Measurements from ENCODE around the gene PHRF1. TPM values are rescaled to one million over a fixed set of nuclear protein-coding genes. Genes with fewer than 3 reads are reported as not detected.

Gene PHRF1
- total RNA-seq, 2 experiments from 2014 or later = 40.0 to 44.5 TPM

DNA sequence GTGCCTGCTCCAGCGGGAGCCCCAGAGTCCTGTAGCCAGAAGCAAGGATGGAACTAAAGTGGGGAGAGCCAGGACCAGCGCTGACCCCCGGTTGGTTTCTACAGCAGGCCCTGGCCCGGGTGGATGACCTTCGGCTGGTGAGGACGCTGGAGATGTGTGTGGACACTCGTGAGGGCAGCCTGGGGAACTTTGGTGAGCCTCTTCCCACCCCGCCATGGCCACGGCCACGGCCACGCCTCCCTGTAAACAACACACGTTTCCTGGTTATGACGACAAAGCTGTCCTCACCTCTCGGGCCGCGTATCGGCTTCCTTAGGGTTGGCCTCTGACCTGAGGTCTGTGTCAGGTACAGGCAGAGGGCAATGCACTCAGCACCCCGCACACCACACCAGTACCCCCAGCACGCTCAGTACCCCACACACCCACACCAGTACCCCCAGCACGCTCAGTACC lies 34.8 kb upstream of the PHRF1 start:
- peaks cover 9% of the 10 kb centered on the region for H3K4me1 Mint-ChIP-seq
- CTCF ChIA-PET = interaction anchor here (1.1 kb wide), 1 partner anchor 170 kb away, joined by 3 read pairs; no protein-coding TSS in a partner anchor

DNA sequence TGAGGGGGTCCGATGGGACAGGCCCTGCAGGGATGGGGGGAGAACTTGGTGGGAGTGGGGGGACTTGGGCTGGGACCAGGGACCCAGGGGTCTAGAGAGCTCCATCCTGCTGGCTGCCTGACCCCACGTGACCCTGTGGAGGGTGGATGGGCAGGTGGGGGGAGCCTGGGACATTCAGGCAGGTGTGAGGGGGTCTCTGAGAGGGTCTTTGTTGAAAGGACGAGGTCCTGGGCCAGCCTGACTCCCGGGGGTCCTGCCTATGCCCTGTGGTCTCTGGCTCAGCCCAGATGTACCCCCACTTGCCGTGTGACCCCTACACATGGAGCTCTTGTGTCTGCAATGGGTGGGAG lies 31.5 kb upstream of the PHRF1 start:
- Mint-ChIP-seq H3K27me3 (no peaks in the 10 kb centered on the region), H3K36me3 (ENCODE audit: low read depth) (no peaks in the 10 kb centered on the region), H3K27ac (no peak overlapping the region), H3K4me1 (no peaks in the 10 kb centered on the region), H3K4me3 (no peak overlapping the region), H3K9me3 (ENCODE audit: low read depth) (no peaks in the 10 kb centered on the region)
- ChIA-PET CTCF (no interaction called here), POLR2A (no interaction called here)
- ATAC-seq (no peak), DNase-seq (no peak)
- intact Hi-C loops (cut with DNase I, micrococcal nuclease) = no loop called here

More for the DNA sequence above, 34.8 kb upstream of the PHRF1 start:
- Mint-ChIP-seq H3K4me3 (no peak overlapping the region), H3K9me3 (ENCODE audit: low read depth) (no peaks in the 10 kb centered on the region), H3K27ac (no peak overlapping the region), H3K27me3 (no peaks in the 10 kb centered on the region), H3K36me3 (ENCODE audit: low read depth) (no peaks in the 10 kb centered on the region)
- ATAC-seq (no peak), DNase-seq (no peak)
- intact Hi-C loops (cut with DNase I, micrococcal nuclease) = no loop called here
- POLR2A ChIA-PET = no interaction called here

DNA sequence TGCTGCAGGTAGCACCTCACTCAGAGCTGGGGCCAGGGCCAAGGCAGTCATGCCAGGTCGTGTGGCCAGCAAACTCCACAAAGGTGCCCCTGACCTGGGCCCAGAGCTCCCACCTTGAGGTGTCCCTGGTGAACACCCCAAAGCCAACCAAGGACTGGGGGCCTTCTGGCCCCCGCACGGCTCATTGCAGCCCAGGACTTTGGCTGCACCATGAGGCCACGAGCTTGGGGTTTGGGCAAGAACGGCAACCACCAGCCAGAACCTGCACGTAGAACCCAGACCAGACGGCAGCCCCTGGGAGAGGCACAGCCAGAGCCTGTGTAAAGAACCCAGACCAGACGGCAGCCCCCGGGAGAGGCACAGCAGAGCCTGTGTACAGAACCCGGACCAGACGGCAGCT lies 31.1 kb upstream of the PHRF1 start:
- intact Hi-C loops (cut with DNase I, micrococcal nuclease) = no loop called here
- Mint-ChIP-seq H3K4me1 (no peaks in the 10 kb centered on the region), H3K9me3 (ENCODE audit: low read depth) (no peaks in the 10 kb centered on the region), H3K36me3 (ENCODE audit: low read depth) (no peaks in the 10 kb centered on the region), H3K27ac (no peak overlapping the region), H3K27me3 (no peaks in the 10 kb centered on the region), H3K4me3 (no peak overlapping the region)
- no peak for DNase-seq
- POLR2A ChIA-PET = no interaction called here
- CTCF ChIA-PET = interaction anchor here (0.7 to 1.4 kb wide), 2 partner anchors 8 to 9 kb away, joined by 4 to 5 read pairs; partner anchors contain the start of gene LRRC56
- ATAC-seq = no peak

DNA sequence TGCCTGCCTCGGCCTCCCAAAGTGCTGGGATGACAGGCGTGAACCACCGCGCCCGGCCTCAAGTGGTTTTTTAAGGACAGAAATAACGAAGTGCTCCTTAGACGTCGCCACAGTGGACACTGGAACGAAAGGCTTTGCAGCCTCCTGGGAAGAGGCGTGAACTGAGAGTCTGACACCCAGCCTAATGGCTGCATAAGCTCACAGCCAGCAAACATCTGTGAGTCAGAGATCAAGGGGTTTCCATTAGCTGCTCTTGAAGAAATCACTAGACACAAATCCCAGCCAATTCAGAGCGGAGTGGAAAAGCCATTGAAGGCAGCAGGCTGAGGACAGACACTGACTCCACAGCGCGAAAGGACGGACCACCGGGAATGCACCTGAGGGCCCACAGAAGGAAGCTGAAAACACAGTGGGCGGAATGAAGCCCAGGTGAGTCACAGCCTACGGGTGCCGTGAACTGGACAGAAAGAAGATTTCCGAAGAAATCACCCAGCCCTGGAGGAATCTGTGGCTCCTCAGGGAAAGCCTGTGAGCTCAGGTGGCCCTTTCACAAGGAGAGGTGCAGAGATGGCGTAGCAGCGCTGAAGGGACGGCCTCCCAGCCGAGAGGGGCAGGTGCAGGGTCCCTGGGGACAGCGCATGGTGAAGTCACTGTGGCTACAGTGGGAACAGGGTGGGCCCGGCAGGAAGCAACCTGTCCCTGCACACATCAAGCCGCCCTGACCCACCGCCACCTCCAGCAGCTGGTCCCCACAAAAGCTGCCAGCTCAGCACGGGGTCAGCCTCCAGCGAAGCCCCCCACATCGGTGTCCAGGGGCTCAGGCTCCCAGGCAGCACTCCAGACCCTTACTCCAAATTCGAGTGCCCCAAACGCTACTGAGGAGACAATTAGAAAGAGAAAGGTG lies 27.3 kb upstream of the PHRF1 start:
- Mint-ChIP-seq H3K36me3 (ENCODE audit: low read depth) (no peaks in the 10 kb centered on the region), H3K27ac (no peak overlapping the region), H3K4me1 (no peaks in the 10 kb centered on the region), H3K9me3 (ENCODE audit: low read depth) (no peaks in the 10 kb centered on the region), H3K4me3 (no peak overlapping the region), H3K27me3 (no peaks in the 10 kb centered on the region)
- intact Hi-C loops (cut with DNase I, micrococcal nuclease) = no loop called here
- CTCF ChIA-PET = interaction anchor here (0.7 kb wide), 1 partner anchor 13 kb away, joined by 4 read pairs; no protein-coding TSS in a partner anchor
- POLR2A ChIA-PET = no interaction called here
- DNase-seq (no peak), ATAC-seq (no peak)

DNA sequence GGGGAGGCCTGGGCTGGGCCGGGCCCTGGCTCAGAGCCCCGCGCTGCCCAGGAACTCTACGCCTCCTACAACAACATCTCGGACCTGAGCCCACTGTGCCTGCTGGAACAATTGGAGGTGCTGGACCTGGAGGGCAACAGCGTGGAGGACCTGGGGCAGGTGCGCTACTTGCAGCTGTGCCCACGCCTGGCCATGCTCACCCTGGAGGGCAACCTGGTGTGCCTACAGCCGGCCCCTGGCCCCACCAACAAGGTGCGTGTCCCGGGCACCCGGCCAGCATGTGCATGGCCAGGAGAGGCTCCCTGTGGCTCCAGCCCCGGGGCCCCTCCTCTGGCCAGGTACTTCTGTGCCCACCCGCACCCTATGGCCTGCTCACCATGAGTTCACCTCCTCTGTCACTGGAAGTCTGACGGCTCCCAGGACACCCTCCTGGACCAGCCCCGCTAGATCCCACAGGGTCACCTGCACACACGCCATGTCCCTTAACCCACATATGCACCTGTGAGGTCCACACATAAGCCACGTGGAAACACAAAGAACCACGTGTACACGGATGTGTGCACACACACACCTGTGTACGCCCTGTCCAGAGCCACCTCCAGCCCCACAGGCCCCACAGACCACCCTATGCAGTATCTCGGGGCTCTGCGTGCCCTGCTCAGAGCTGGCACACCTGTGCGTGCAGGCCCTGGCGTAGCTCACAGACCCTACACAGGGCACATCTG lies 26.1 kb upstream of the PHRF1 start:
- Mint-ChIP-seq H3K4me1 (no peaks in the 10 kb centered on the region), H3K4me3 (no peak overlapping the region), H3K36me3 (ENCODE audit: low read depth) (no peaks in the 10 kb centered on the region), H3K27me3 (no peaks in the 10 kb centered on the region), H3K9me3 (ENCODE audit: low read depth) (no peaks in the 10 kb centered on the region), H3K27ac (no peak overlapping the region)
- intact Hi-C loops (cut with DNase I, micrococcal nuclease) = no loop called here
- no peak for DNase-seq
- POLR2A ChIA-PET = no interaction called here
- no peak for ATAC-seq
- CTCF ChIA-PET = interaction anchor here (0.6 kb wide), 1 partner anchor 57 kb away, joined by 4 read pairs; no protein-coding TSS in a partner anchor

DNA sequence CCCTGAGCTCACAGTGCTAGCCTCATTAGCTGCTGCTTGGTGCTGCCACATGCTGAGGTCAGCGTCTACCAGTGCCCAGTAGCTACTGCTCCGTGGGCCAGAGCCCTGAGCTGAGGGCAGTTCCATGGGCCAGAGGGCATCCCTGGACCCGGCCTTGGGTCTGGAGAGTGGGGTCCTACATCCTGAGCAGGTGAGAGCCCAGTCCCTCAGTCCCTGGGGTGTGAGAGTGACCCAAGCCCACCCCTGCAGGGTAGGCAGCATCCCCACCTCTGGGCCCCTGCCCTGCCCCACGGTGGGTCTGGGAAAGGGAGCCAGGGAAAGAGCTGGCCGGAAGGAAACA lies 25.6 kb upstream of the PHRF1 start:
- H3K4me3 Mint-ChIP-seq = no peak overlapping the region
- ChIA-PET CTCF (interaction anchor here (0.6 kb wide), 1 partner anchor 57 kb away, joined by 4 read pairs; no protein-coding TSS in a partner anchor), POLR2A (no interaction called here)
- H3K27ac Mint-ChIP-seq = no peak overlapping the region
- H3K4me1 Mint-ChIP-seq = no peaks in the 10 kb centered on the region
- no peak for ATAC-seq
- no peak for DNase-seq
- no peaks in the 10 kb centered on the region for H3K36me3 Mint-ChIP-seq (ENCODE audit: low read depth)
- no peaks in the 10 kb centered on the region for H3K9me3 Mint-ChIP-seq (ENCODE audit: low read depth)
- intact Hi-C loops (cut with DNase I, micrococcal nuclease) = no loop called here
- H3K27me3 Mint-ChIP-seq = no peaks in the 10 kb centered on the region

DNA sequence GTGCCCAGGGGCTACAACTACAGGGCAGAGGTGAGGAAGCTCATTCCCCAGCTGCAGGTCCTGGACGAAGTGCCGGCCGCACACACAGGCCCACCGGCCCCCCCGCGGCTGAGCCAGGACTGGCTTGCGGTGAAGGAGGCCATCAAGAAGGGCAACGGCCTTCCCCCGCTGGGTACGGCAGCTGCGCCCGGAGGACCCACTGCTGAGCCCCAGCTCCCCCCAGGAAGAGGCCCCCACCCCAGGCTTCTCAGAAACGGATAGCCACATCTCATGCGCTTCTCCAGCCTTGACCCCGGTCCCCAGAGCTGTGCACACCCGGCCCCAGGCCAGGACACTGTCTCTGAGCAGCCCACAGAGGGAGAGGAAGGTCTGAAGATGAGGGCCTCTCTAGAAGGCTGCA lies 25.1 kb upstream of the PHRF1 start:
- CTCF ChIA-PET = interaction anchor here (0.6 kb wide), 1 partner anchor 56 kb away, joined by 4 read pairs; no protein-coding TSS in a partner anchor
- no peak for ATAC-seq
- no peaks in the 10 kb centered on the region for H3K27me3 Mint-ChIP-seq
- H3K27ac Mint-ChIP-seq = no peak overlapping the region
- no peak for DNase-seq
- no peaks in the 10 kb centered on the region for H3K4me1 Mint-ChIP-seq
- H3K36me3 Mint-ChIP-seq (ENCODE audit: low read depth) = no peaks in the 10 kb centered on the region
- intact Hi-C loops (cut with DNase I, micrococcal nuclease) = no loop called here
- H3K9me3 Mint-ChIP-seq (ENCODE audit: low read depth) = no peaks in the 10 kb centered on the region
- H3K4me3 Mint-ChIP-seq = no peak overlapping the region
- POLR2A ChIA-PET = no interaction called here

DNA sequence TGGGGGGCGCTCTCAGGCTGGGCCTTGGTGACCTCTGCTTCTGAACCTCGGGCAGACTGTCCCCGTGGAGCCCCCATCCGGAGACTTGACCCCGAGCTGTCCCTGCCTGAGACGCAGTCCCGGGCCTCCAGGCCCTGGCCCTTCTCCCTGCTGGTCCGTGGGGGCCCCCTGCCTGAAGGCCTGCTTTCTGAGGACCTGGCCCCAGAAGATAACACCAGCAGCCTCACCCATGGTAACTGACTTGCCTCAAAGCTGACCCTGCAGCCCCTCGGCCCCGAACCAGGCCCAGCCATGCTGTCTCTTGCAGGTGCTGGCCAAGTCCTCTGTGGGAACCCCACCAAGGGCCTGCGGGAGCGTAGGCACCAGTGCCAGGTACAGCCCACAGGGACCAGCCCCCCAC lies 24.7 kb upstream of the PHRF1 start:
- peaks cover 2% of the 10 kb centered on the region for H3K27me3 Mint-ChIP-seq
- DNase-seq (no peak), ATAC-seq (no peak)
- POLR2A ChIA-PET = no interaction called here
- H3K9me3 Mint-ChIP-seq (ENCODE audit: low read depth) = no peaks in the 10 kb centered on the region
- CTCF ChIA-PET = no interaction called here
- H3K4me3 Mint-ChIP-seq = no peak overlapping the region
- no peaks in the 10 kb centered on the region for H3K36me3 Mint-ChIP-seq (ENCODE audit: low read depth)
- H3K27ac Mint-ChIP-seq = no peak overlapping the region
- no peaks in the 10 kb centered on the region for H3K4me1 Mint-ChIP-seq
- intact Hi-C loops (cut with DNase I, micrococcal nuclease) = no loop called here

DNA sequence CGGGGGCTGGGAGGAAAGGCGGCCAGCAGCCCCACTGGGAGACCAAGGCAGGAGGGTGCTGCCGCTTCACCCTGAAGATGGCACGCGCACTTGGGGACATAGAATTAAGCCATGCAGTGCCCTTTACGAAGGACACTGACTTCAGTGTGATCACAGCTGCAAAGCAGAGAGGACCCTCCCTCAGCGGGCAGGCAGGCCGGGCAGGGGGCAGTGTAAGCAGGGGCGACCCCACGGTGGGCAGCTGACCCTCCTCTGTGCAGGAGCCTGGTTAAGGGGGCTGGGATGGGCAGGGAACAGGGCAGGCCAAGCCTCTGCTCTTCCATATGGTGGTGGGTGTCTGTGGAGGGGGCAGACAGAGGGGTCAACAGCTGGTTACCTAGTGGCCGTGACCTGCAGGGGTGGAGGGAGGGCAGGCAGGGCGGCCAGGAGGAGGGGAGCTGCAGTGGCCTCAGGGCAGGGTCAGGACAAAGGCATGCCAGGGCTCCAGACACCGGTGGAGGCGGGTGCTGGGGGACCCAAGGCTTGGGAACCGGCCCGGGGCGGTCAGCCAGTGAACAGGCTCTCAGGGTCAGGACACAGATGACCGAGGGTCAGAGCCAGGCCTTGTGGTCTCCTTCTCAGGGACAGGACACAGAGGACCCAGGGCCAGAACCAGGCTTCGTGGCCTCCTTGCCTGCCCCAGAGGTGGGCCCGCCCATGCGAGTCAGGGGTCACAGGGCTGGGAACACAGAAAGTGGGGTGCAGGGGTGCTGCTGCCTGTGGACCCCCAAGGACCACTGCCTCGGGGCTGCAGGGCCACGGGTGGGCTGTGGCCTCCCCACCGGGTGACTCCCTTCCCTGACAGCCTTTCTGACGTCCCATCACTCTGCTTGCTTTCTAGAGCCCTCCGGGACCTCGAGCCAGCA lies 22.9 kb upstream of the PHRF1 start:
- CTCF ChIA-PET = no interaction called here
- H3K27me3 Mint-ChIP-seq = peaks cover 2% of the 10 kb centered on the region
- H3K4me1 Mint-ChIP-seq = no peaks in the 10 kb centered on the region
- DNase-seq (no peak), ATAC-seq (no peak)
- POLR2A ChIA-PET = no interaction called here
- H3K9me3 Mint-ChIP-seq (ENCODE audit: low read depth) = no peaks in the 10 kb centered on the region
- no peak overlapping the region for H3K4me3 Mint-ChIP-seq
- intact Hi-C loops (cut with DNase I, micrococcal nuclease) = no loop called here
- H3K36me3 Mint-ChIP-seq (ENCODE audit: low read depth) = no peaks in the 10 kb centered on the region
- no peak overlapping the region for H3K27ac Mint-ChIP-seq

DNA sequence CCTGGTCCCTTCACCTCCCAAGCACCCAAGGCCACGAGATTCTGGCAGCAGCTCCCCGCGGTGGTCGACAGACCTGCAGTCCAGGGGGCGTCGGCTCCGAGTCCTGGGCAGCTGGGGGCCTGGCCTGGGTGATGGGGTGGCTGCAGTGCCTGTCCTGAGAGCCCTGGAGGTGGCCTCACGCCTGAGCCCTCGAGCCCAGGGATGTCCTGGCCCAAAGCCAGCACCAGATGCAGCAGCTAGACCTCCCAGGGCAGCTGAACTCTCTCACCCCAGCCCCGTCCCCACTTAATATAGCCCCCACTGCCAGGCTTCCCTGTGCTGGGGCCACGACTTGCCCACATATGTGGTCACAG lies 22.3 kb upstream of the PHRF1 start:
- intact Hi-C loops (cut with DNase I, micrococcal nuclease) = loop anchor here (2.0 kb wide), 2 partner anchors 85 to 169 kb away; no protein-coding TSS in a partner anchor
- H3K27ac Mint-ChIP-seq = no peak overlapping the region
- CTCF ChIA-PET = interaction anchor here (0.9 to 1.3 kb wide), 9 partner anchors 9 to 173 kb away, joined by 3 to 13 read pairs (median 4); partner anchors contain the start of genes HRAS and PHRF1

More for the DNA sequence above, 22.3 kb upstream of the PHRF1 start:
- Mint-ChIP-seq H3K9me3 (ENCODE audit: low read depth) (no peaks in the 10 kb centered on the region), H3K4me3 (no peak overlapping the region), H3K4me1 (no peaks in the 10 kb centered on the region), H3K27me3 (peaks cover 2% of the 10 kb centered on the region), H3K36me3 (ENCODE audit: low read depth) (no peaks in the 10 kb centered on the region)
- DNase-seq (no peak), ATAC-seq (no peak)
- POLR2A ChIA-PET = no interaction called here
